ENCODE measurements around the gene JARID2. TPM values are rescaled to one million over a fixed set of nuclear protein-coding genes. Genes with fewer than 3 reads are reported as not detected.
"Not testable (repeated sequence)": the region's sequence is repeated elsewhere in the genome, so short reads cannot be mapped to it uniquely, and the experiment has no call there.

The JARID2 gene
- polyA plus RNA-seq, 12 donors: 11.3 to 121 (median 15.7) TPM

DNA sequence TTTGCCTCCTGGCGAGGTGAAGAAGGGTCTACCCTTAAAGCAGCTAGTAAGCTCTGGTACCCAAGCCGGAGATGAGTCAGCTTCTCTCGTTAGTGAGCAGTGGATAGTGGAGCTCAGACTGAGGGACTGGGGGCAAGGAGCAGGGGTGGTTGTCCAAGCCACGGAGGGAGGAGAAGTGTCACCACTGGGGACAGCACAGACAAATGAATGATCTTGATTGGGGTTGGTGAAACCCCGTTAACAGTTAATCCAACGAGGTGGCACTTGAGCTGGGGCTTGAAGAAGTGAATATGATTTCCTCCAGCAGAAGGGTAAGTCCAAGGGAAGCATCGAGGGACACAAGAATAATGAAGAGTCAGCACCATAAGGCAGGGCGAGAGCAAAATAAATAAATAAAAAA lies 43.0 kb downstream of the JARID2 start:
- no peak for DNase-seq

DNA sequence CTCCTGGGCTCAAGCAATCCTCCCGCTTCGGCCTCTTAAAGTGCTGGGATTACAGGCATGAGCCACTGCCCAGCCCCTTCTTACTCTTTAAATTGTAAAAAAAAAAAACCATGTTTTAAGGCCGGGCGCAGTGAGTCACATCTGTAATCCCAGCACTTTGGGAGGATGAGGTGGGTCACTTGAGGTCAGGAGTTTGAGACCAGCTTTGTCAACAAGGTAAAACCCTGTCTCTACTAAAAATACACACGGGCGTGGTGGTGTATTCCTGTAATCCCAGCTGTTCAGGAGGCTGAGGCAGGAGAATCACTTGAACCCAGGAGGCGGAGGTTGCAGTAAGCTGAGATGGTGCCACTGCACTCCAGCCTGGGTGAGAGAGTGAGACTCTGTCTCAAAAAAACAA lies 43.6 kb downstream of the JARID2 start:
- DNase-seq: not testable (repeated sequence)

DNA sequence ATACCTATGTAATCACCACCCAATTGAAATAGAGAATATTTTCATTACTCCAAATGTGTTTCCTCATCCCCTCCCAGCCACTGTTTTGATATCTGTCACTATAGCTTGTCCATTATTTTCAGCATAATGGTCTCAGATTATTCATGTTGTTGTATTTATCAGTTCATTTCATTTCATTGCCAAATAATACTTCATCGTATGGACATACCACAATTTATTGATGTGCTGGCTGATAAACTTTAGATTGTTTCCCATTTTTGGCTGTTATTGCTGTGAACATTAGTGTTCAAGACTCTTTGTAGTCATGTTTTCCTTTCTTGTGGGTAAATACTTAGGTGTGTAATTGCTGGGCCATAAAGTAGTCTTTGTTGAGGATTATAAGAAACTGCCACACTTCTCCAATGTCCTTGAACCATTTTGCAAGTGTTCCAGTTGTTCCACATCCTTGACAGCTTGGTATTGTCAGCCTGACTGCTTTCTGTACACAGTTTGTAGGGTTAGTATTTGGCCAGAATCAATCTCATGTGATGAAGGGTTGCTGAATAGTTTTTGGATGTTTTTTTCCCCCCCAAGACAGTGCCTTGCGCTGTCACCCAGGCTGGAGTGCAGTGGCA lies 44.3 kb downstream of the JARID2 start:
- DNase-seq: no peak

DNA sequence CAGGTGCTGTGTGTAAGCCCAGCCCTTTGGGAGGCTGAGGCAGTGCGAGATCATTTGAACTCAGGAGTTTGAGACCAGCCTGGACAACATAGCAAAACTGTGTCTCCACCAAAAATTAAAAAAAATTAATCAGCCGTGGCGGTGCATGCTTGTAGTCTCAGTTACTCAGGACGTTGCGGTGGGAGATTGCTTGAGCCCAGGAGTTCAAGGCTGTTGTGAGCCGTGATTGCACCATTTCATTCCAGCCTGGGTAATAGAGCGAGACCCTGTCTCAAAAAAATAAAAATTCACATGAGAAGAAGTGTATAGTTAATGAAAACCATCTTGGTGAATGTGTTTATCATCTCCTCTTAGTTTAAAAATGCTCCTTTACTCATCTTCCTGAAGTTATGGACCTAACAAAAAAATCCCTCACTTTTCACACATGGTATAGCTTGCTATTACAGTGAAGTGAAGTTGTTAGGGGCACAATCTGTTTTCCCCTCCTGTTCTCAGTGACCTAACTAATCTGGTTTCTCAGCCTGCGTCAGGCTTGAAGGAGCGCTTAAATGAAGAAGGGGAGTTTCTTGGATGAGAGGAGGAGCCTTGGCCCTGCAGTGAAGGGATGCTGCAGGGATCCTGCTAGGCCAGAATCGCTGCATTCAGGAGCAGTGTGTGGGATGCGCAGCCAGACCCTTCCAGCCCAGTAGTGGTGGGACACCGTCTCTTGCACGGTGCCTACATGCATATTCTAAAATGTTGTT lies 45.3 kb downstream of the JARID2 start:
- no peak for DNase-seq

DNA sequence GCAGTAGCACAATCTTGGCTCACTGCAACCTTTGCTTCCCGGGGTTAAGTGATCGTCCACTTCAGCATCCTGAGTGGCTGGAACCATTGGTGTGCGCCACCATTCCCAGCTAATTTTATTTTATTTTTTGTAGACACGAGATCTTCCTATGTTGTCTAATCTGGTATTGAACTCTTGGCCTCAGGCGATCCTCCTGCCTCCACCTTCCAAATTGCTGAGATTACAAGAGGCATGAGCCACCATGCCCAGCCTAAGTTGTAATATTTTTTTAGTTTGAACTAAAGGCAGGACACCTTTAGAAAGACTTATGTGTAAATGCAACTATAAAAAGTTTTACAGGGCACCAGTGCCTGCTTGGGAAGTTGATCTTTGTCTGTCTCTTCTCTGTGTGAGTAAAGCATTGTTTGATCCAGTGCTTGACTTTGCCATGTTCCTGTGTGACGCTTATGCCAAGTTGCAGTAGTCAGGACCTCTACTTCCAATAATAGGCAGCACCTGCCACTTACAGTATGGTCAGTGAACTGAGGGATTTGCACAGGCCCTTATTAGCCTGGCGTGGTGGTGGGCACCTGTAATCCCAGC lies 46.9 kb downstream of the JARID2 start:
- no peak for DNase-seq

DNA sequence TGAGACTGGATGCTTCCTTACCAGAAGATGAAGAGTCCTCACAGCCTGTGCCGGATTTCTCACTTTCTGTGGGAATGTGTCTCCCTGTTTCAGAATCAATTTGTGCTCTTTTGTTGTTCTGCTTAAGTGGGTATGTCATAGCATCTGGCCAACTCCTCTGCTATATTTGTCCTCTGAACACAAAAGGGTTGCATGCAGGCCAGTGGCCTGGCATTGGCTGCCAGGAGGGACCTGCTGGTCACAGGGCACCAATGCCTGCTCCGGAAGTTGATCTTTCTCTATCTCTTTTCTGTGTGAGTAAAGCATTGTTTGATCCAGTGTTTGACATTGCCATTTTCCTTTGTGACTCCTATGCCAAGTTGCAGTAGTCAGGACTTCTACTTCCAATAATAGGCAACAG lies 47.8 kb downstream of the JARID2 start:
- no peak for DNase-seq

DNA sequence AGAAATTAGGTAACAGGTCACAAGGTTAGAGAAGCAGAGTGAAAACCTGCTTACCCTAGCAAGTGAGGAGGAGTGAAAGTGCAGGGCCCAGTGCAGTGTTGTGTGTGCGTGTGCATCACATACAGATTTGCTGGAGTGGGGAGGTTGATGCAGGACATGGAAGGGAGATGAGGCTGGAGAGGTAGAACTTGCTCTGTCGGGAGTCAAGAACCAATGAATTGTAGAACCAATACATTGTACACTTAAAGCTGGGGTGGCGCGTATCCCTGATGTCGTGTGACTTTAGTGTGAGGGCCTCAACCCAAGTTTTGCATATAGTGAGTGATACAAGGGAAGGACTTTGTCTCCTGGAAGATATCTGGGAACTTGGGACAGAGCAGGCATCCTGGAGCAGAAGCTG lies 48.6 kb downstream of the JARID2 start:
- no peak for DNase-seq

DNA sequence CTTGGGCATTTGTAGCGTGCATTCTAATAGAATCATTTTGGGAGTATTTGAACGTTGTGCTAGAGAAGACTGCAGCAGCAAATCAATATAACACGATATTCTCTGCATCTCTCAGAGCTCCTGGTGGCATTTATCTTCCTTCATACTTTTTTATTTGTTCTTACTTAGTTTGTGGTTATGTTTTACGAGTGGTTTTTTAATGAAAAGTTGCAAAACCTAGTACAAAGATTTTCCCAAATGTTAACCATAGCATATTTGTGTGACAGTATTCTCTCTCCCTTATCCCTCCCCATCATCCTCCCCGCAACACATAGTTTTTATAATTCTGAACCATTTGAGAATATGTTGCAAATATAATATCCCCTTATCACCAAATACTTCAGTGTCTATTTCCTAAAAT lies 50.4 kb downstream of the JARID2 start:
- DNase-seq: no peak

DNA sequence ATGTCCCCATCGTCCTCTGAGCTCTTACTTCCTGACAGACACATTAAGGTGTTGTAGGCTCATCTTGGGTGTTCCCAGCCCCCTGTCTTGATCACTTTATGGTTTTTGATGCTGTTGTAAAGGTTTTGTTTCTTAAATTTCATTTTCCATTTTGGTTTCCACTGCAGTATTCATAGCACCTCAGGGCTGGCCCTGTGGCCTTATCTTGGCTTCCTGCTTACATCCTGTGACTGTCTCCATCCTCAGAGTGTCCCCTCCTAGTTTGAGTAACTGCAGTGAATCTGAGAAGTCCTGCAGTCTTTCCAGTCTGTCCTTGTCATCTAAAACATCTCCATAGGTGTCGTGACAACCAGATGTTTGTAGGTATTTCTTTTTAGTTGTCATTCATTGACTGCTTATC lies 50.9 kb downstream of the JARID2 start:
- no peak for DNase-seq

DNA sequence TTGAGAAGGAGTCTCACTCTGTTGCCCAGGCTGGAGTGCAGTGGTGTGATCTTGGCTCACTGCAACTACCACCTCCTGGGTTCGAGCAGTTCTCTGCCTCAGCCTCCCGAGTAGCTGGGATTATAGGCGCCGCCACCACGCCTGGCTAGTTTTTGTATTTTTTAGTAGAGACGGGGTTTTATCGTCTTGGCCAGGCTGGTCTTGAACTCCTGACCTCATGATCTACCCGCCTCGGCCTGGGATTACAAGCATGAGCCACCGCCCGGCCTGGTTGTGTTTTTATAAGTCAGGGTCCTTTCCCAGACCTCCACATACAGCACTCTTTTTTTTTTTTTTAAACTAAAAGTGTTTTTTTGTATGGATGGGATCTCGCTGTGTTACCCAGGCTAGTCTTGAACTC lies 51.3 kb downstream of the JARID2 start:
- DNase-seq: not testable (repeated sequence)

DNA sequence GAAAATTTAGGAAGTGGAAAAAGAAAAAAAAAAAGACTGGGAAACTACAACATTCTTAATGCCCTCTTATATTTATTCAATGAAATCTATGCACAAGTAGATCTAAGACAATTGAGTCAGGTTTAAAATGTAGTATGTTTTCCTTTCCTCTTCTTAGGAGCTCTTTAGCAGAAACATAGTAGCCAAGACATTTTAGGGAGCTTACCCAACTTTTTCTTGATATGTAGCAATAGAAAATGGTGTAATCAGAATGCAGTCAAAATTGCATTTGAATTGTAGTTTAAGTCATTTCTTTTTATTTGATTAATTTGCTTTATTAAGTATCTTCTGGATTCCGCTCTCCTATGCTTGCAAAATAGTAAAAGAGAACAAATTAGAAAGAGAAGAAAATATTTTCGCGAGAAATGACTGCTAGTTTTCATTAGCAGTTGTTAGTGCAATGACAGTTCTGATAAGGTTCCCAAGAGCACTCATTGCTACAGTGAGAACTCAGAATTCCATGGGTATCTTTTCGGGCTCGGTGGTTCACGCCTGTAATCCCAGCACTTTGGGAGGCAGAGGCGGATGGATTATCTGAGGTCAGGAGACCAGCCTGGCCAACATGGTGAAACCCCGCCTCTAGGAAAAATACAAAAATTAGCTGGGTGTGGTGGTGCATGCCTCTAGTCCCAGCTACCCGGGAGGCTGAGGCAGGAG lies 52.2 kb downstream of the JARID2 start:
- no peak for DNase-seq

DNA sequence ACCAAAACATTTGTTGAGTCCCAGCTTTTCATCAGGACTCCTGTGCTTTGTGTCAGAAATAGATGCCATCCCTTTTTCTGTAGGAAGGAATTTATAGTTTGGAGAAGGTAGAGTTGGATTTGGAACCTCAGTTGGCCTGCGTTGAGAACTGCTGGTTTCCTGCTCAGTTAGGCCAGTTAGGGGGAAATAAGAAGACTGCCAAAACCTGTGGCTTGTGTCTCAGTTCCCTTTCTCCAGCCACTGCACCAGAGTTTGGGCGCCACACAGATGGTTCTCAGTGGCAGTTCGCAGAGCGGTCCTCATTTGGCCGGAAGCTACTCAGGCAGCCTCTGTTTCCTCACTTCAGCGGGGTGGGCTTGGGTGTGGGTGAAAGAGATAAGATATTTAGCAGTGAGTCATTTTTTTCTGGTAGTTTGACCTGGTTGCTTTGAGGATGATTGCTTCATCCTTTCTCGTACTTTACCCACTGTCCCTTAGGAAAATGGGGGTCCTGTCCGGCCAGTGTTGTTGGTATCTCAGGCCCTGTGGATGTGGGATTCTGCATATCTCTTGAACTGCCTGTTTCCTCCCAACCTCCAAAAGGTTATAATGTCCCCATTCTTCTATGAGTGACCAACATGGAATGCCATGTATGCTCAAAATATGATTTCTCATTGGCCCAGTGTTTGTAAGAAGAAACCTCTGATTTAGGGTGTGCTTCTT lies 53.7 kb downstream of the JARID2 start:
- DNase-seq: no peak

DNA sequence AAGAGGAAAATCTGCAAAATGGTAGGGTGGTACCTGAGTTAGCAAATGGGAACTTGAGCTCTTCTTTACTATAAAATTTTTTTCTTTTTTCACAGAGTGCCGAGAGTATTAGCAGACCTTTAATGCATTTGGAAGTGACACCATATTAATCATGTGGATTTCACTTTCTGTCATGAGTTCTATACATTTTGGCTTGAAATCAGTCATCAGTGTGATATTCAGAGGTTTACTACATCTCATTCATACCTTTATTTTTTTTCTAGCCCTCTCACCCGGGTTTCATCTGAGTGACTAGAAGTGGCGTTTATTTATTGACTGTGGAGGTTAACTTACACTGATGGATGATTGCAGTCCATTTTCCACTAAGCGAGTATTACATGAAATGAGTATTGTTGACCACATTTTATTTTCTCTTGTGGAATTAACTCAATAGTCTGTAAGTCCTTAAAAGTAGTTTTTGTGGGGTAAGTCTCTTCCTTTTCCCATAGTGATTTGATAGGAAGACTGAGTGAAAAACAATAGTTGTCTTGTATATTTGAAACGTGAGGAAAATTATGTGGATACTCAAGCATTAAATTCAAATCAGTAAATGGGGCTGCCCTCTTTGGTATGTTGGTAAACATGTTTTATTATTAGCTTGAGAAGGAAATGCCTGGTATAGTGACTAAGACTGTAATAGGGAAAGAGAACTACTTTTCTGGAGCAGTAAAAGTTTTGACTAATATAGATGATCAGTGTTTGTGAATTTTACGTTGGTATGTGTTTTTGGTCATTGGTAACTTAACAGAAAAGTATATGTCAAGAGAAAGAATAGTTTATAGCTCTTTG lies 55.5 kb downstream of the JARID2 start:
- DNase-seq: no peak

DNA sequence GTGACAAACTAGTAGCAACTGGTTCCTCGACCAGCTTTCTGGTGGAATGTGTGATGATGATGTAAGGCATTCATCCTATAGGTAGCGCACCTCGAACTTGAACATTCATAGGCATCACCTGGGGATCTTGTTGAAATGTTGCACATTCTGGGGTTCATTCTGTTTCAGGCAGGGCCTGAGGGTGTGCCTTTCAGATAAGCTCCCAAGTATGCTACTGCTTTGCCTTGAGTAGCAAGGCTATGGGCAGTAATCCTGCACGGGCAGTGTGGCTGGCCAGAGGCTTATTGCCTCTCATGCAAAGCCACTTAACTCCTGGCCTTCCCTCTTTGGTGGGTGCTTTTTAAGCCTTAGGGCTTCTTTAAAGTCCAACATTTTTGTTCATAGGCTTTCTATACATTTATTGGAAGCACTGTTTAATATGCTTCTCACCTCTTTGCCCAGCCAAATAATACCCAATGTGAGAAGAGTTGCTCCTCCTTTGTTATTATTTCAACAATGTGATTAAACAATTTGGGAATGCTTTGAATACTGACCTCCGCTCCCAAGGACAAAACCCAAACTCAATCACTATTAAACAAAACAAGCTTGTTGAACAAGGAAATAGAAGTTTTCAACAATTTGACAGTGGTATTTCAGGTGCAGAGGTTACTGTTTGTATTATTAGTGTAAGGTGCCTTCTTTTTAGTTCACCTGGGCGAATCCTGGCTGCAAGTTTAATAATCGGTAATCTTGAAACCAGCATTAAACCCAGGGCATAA lies 57.5 kb downstream of the JARID2 start:
- no peak for DNase-seq

DNA sequence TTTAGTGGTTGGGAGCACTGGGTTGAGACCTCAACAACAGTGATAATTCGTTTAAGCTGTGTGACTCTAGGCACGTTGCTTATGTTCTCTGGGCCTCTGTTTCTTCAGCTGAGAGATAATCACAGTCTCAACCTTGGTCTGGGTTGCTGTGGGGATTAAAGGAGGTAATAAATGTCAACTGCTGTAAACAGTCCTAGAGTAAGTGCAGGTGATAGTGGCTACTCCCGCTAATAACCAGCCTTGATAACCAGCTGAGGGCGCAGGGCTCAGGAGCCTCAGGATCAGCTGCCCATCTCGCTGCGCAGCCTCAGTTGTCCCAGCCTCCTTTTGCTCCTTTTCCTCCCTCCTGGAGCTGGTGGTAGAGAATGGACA lies 58.0 kb downstream of the JARID2 start:
- DNase-seq: no peak

DNA sequence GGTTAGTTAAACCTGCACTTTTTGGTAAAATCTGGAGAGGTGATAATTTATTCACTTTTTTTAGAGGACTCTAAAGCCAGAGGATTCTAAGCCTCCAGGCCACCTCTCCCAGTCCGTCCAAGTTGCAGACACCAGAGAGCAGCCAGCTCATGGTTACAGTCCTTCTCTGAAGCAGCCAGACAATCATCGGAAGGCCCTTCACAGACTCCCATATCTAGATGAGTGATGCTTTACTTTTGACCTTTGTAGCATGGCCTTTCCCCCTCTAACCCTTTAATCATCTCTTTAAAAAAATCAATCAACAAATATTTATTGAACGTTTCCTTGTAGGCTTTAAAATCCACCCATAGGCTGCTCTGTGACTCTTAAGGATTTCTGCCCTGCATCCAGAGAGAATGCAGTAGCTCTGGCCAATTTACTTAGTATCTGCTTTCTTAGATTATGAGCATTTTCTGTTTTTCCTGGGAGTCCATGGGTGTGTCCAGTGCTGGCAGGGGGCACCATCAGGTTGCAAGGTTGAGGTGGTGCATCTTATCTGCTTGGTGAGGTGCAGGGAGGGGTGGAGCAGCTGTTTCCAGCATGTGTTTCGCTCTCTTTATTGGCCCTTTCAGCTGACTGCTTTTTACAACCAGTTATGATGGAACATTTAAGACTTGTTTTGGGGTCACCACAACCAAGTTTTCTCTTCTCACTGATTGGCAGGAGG lies 58.6 kb downstream of the JARID2 start:
- no peak for DNase-seq

DNA sequence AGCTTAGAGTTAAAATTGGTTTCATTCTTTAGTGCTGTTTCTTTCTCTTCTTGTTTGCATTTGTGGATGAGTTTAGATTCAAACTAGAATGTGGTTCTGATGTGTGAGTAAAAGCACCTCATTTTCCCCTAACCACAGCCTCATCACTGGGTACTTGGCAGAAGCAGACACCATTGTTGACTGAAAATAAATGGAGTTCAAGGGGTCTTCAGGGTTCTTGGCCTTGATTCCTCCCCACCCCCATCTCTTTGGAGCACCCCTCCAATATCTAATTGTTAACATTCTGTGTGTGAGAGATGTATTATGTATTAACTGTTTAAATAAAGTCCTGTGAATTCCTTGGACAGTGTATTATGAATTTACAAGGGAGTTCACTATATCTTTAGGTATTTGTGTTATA lies 59.6 kb downstream of the JARID2 start:
- no peak for DNase-seq

DNA sequence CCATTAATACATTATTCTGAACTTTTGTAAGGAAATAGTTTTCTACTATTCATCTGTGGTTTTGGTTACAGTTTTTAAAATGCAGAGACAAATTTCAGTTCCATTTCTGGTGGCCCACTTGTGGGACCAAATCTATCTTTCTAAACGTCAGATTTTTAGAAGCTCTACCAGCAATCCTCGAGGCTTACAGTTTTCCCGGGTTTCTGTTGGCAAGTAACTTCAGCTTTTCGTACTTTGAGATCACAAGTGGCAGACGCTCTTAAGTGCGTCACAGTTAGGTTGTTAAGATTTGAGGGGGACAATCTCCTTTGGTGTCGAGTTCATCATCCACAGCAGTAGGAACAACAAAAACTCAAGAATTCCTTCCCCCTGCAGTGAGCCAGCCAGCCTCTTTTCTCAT lies 60.0 kb downstream of the JARID2 start:
- DNase-seq: no peak

DNA sequence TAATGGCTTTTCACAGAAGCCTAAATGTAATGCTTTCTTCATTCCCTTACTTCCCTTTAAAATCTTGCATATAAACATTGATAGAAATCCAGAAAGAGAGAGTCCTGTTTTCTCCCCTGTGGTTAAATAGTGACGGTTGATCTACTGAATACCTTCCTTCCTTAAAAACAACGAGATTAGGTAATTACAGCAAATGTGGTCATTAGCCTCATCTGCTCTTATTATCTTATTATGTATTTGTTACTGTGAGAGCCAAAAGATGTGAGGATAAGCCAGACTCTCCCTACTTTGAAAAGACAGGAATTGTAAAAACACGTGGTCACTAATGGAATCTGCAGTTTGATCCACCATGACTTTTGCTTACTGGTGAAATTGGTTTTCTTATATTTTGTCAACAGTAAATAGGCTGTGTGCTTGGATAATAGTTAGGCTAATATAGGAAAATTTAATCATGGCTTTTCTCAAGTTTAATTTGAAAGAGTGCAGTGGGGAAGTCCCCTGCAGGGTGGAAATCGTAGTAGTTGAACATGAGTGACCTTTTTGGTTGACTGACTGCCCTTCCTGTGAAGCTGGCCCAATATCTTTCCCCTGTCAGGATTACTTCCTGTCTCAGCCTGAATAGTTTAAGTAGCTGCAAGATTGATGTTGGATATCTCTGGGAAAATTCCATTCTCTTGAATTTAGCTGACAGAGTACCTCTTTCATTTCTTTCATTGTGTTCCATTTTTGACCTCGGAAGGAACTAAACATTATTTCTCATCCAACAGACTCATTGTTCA lies 62.8 kb downstream of the JARID2 start:
- DNase-seq: no peak

Measured in muscle of arm (tissue), 12 donors.